ENCODE measurements around the gene HNF4A. TPM values are rescaled to one million over a fixed set of nuclear protein-coding genes. Genes with fewer than 3 reads are reported as not detected.

The HNF4A gene
- total RNA-seq, 2 experiments from 2014 or later = not detected

GRCh38 chr20:44404204-44405181 lies 49.0 kb downstream of the HNF4A start:
- Histone ChIP-seq H3K27me3 (ENCODE audit: control insufficient read depth in 1 of 2, insufficient read depth in 2 of 2, low read length in 2 of 2) (no peaks in the 10 kb centered on the region), H3K9me3 (ENCODE audit: control insufficient read depth in 1 of 2, insufficient read depth in 1 of 2, low read length in 2 of 2) (no peaks in the 10 kb centered on the region), H3K36me3 (ENCODE audit: insufficient read depth, low read length) (no peaks in the 10 kb centered on the region), H3K4me1 (ENCODE audit: insufficient read depth, low read length) (no peaks in the 10 kb centered on the region), H3K4me3 (ENCODE audit: low read length) (no peak overlapping the region), H3K27ac (ENCODE audit: low read depth in 1 of 2, low read length in 2 of 2) (no peak overlapping the region)
- Mint-ChIP-seq H3K9me3 (no peaks in the 10 kb centered on the region), H3K27me3 (peaks cover 5% of the 10 kb centered on the region), H3K4me1 (ENCODE audit: low read depth) (no peaks in the 10 kb centered on the region), H3K36me3 (ENCODE audit: low read depth) (no peaks in the 10 kb centered on the region), H3K4me3 (no peak overlapping the region), H3K27ac (no peak overlapping the region)
- DNase-seq (no peak), ATAC-seq (ENCODE audit: poor library complexity) (no peak)
- intact Hi-C loops (cut with DNase I, micrococcal nuclease) = no loop called here
- TF ChIP-seq CTCF (IDR thresholded peaks at IDR 0.05) = no peak
- ChIA-PET CTCF (no interaction called here), POLR2A (no interaction called here)

GRCh38 chr20:44405257-44405656 lies 49.8 kb downstream of the HNF4A start:
- Histone ChIP-seq H3K4me1 (ENCODE audit: insufficient read depth, low read length) (no peaks in the 10 kb centered on the region), H3K9me3 (ENCODE audit: control insufficient read depth in 1 of 2, insufficient read depth in 1 of 2, low read length in 2 of 2) (no peaks in the 10 kb centered on the region), H3K27me3 (ENCODE audit: control insufficient read depth in 1 of 2, insufficient read depth in 2 of 2, low read length in 2 of 2) (no peaks in the 10 kb centered on the region), H3K27ac (ENCODE audit: low read depth in 1 of 2, low read length in 2 of 2) (no peak overlapping the region), H3K36me3 (ENCODE audit: insufficient read depth, low read length) (no peaks in the 10 kb centered on the region), H3K4me3 (ENCODE audit: low read length) (no peak overlapping the region)
- no peak for TF ChIP-seq CTCF (IDR thresholded peaks at IDR 0.05)
- DNase-seq (no peak), ATAC-seq (ENCODE audit: poor library complexity) (no peak)
- ChIA-PET POLR2A (no interaction called here), CTCF (no interaction called here)
- Mint-ChIP-seq H3K27me3 (peaks cover 8% of the 10 kb centered on the region), H3K9me3 (no peaks in the 10 kb centered on the region), H3K36me3 (ENCODE audit: low read depth) (no peaks in the 10 kb centered on the region), H3K4me3 (no peak overlapping the region), H3K27ac (no peak overlapping the region), H3K4me1 (ENCODE audit: low read depth) (no peaks in the 10 kb centered on the region)
- intact Hi-C loops (cut with DNase I, micrococcal nuclease) = no loop called here

- H3K36me3 ChIP-seq (ENCODE audit: insufficient read depth, low read length) = no peaks in the 10 kb centered on the region
- TF ChIP-seq CTCF (IDR thresholded peaks at IDR 0.05) = no peak
- no peaks in the 10 kb centered on the region for H3K9me3 Mint-ChIP-seq
- intact Hi-C loops (cut with DNase I, micrococcal nuclease) = no loop called here
- peaks cover 12% of the 10 kb centered on the region for H3K27me3 Mint-ChIP-seq
- H3K4me1 Mint-ChIP-seq (ENCODE audit: low read depth) = no peaks in the 10 kb centered on the region
- H3K27me3 ChIP-seq (ENCODE audit: control insufficient read depth in 1 of 2, insufficient read depth in 2 of 2, low read length in 2 of 2) = no peaks in the 10 kb centered on the region
- DNase-seq (no peak), ATAC-seq (ENCODE audit: poor library complexity) (no peak)
- H3K27ac Mint-ChIP-seq = no peak overlapping the region
- no peaks in the 10 kb centered on the region for H3K9me3 ChIP-seq (ENCODE audit: control insufficient read depth in 1 of 2, insufficient read depth in 1 of 2, low read length in 2 of 2)
- no peaks in the 10 kb centered on the region for H3K4me1 ChIP-seq (ENCODE audit: insufficient read depth, low read length)
- POLR2A ChIA-PET = interaction anchor here (0.6 kb wide), 1 partner anchor 302 kb away, joined by 4 read pairs; no protein-coding TSS in a partner anchor
- no peak overlapping the region for H3K4me3 Mint-ChIP-seq
- no peak overlapping the region for H3K27ac ChIP-seq (ENCODE audit: low read depth in 1 of 2, low read length in 2 of 2)
- no peak overlapping the region for H3K4me3 ChIP-seq (ENCODE audit: low read length)
- CTCF ChIA-PET = no interaction called here
- no peaks in the 10 kb centered on the region for H3K36me3 Mint-ChIP-seq (ENCODE audit: low read depth)
Observed at GRCh38 chr20:44405785-44406571, 50.5 kb downstream of the HNF4A start.

Measured in CD4-positive, alpha-beta T cell (primary cell).